Spleen (tissue), 11 donors: ENCODE data around the gene PAXX. TPM values are rescaled to one million over a fixed set of nuclear protein-coding genes. Genes with fewer than 3 reads are reported as not detected.

Experiments
- DNase-seq: peaks from one replicate; pipeline ENCODE4 v3.0.0-alpha.2; 2020
- H3K27ac ChIP-seq, 8 donors: fragments of 200-600 bp; sonication (generic) in 7 of 8; 1 replicate in 4 of 8; 2 replicates in 4 of 8; pipeline versions ENCODE4 v1.5.0 to v1.8.0; 2016 to 2021; ENCODE audit warnings: inconsistent platforms in 4 of 8, mild to moderate bottlenecking in 4 of 8, moderate library complexity in 1 of 8
- H3K27me3 ChIP-seq, 7 donors: fragments of 200-600 bp; sonication (generic) in 6 of 7; replicated peaks in 1 of 7; 1 replicate in 4 of 7; 2 replicates in 3 of 7; pipeline versions ENCODE4 v1.5.0 to v1.8.0; 2016 to 2021; ENCODE audit warnings: inconsistent platforms in 3 of 7, mild to moderate bottlenecking in 1 of 7
- H3K36me3 ChIP-seq, 6 donors: fragments of 200-600 bp; sonication (generic) in 5 of 6; 1 replicate in 4 of 6; 2 replicates in 2 of 6; pipeline versions ENCODE4 v1.5.0 to v1.8.0; 2016 to 2021; ENCODE audit warnings: inconsistent platforms in 2 of 6
- H3K4me1 ChIP-seq, 6 donors: fragments of 200-600 bp; sonication (generic) in 5 of 6; 1 replicate in 3 of 6; 2 replicates in 3 of 6; pipeline versions ENCODE4 v1.5.0 to v1.8.0; 2016 to 2021; ENCODE audit warnings: inconsistent platforms in 3 of 6
- H3K4me3 ChIP-seq, 8 donors: fragments of 200-600 bp; sonication (generic) in 7 of 8; 1 replicate in 4 of 8; 2 replicates in 4 of 8; pipeline versions ENCODE4 v1.5.0 to v1.8.0; 2016 to 2021; ENCODE audit warnings: inconsistent platforms in 4 of 8, mild to moderate bottlenecking in 4 of 8, moderate library complexity in 2 of 8
- H3K9me3 ChIP-seq, 8 donors: fragments of 200-600 bp; sonication (generic) in 7 of 8; 1 replicate in 4 of 8; 2 replicates in 4 of 8; pipeline versions ENCODE4 v1.5.0 to v1.8.0; 2016 to 2021; ENCODE audit warnings: inconsistent platforms in 4 of 8
- CTCF ChIP-seq, 11 experiments: fragments of 200-600 bp in 7 of 11; fragments of 450-650 bp in 4 of 11; sonication (generic) in 4 of 11; IDR thresholded peaks in 8 of 11; conservative IDR thresholded peaks in 3 of 11; 1 replicate in 7 of 11; 2 replicates in 4 of 11; pipeline versions ENCODE4 v1.4.0 to v1.8.0; 2016 to 2021; ENCODE audit warnings: antibody characterized with exemption in 11 of 11, inconsistent platforms in 4 of 11, mild to moderate bottlenecking in 1 of 11
- POLR2A ChIP-seq, 3 donors: fragments of 450-650 bp; IDR thresholded peaks; one replicate each; pipeline ENCODE4 v1.5.1; 2017; ENCODE audit warnings: antibody characterized with exemption in 3 of 3, mild to moderate bottlenecking in 1 of 3
- POLR2AphosphoS5 ChIP-seq, 3 donors: sonication (generic); formaldehyde crosslinking; IDR thresholded peaks; one replicate each; pipeline ENCODE4 v1.5.1; 2017; ENCODE audit warnings: antibody characterized with exemption in 3 of 3
- WGBS, 5 donors: extraction: QIAGEN DNeasy Blood & Tissue Kit in 3 of 5; methylation state at CpG; one replicate each; pipeline versions ENCODE4 v1.1.5 to v1.1.7; 2013 to 2018; 5-methylcytosine and 5-hydroxymethylcytosine counted together
- intact Hi-C: fragments of 100-400 bp; cut with DNase I; formaldehyde crosslinking; loops from one replicate; pipeline ENCODE4 v1.15.0; 2023; ENCODE audit warnings: low total_unique reads
- polyA plus RNA-seq, 3 donors: library from polyadenylated mRNA; stranded (reverse); fragments of 200-250 nt; gene quantifications; one replicate each; pipeline ENCODE4 v1.2.1, GENCODE V29; 2013
- total RNA-seq, 7 donors: library from RNA; depleted of rRNA in 3 of 7; stranded (reverse); fragments of >200 nt in 3 of 7; fragmentation: NEBNext Ultra II Directional in 4 of 7; extraction: Animal tissue kit (Norgen Biotek cat#: 25700) in 4 of 7; gene quantifications; one replicate each; pipeline versions ENCODE4 v1.1.0 to v1.2.1, GENCODE V29; 2016 to 2021
- donor health status: healthy with polysubstance abuse.
- donor health status: DM: no; HTN: no; CAD: no; lungs with moderate emphysema.
- donor health status: DM: no; HTN: no; CAD: no.
- donor health status: Bipolar disorder and iron deficiency.
- donor health status: healthy.
- donor health status: DM: no; HTN: no; CAD: no.
- donor health status: DM: yes; HTN: yes; CAD: no.

Gene PAXX
- total and polyA plus RNA-seq, 10 donors = 51.3 to 264 (median 66.2) TPM

- no peak for DNase-seq
- H3K4me3 ChIP-seq = no peak overlapping the region
- intact Hi-C loops = no loop called here
- WGBS, 5 donors = 77 to 87% (median 80%) methylated on average over 16 of the region's 16 CpGs
- no peaks in the 10 kb centered on the region for H3K9me3 ChIP-seq
- no peak for TF ChIP-seq POLR2A (IDR thresholded peaks at IDR 0.05)
- TF ChIP-seq POLR2AphosphoS5 (IDR thresholded peaks at IDR 0.05) = peak in 1 of 3 donors; percentile 4
- H3K27me3 ChIP-seq = peaks cover 5 to 85% (median 32%) of the 10 kb centered on the region in 7 donors
- H3K4me1 ChIP-seq = peaks cover 11 to 79% (median 59%) of the 10 kb centered on the region in 6 donors
- peak overlapping the region in 5 of 8 donors; percentile 38 to 84 (median 56) for H3K27ac ChIP-seq
- H3K36me3 ChIP-seq = no peaks in the 10 kb centered on the region
These were observed 11.3 kb upstream of the PAXX start for GRCh38 chr9:136980669-136981478.

- Histone ChIP-seq H3K4me3 (no peak overlapping the region), H3K4me1 (peaks cover 7 to 73% (median 52%) of the 10 kb centered on the region in 6 donors), H3K9me3 (no peaks in the 10 kb centered on the region), H3K27me3 (peaks cover 5 to 85% (median 35%) of the 10 kb centered on the region in 7 donors), H3K36me3 (no peaks in the 10 kb centered on the region), H3K27ac (peak overlapping the region in 5 of 8 donors; percentile 38 to 84 (median 56))
- TF ChIP-seq CTCF (IDR thresholded peaks at IDR 0.05 in 8 of 11, conservative IDR thresholded peaks at IDR 0.05 in 3 of 11) = no peak
- no peak for TF ChIP-seq POLR2A (IDR thresholded peaks at IDR 0.05)
- peak in 2 of 3 donors; percentile 35 to 43 for TF ChIP-seq POLR2AphosphoS5 (IDR thresholded peaks at IDR 0.05)
- DNase-seq = no peak
- intact Hi-C loops = no loop called here
- WGBS, 5 donors = 55 to 76% (median 67%) methylated on average over 10 to 17 of the region's 17 CpGs
These were observed 10.5 kb upstream of the PAXX start for GRCh38 chr9:136981588-136982231.

GRCh38 chr9:136982232-136983051 is 9.8 kb upstream of the PAXX start, which contains the start of gene LCNL1:
Gene LCNL1 (plus strand): TSS chr9:136982993. CDS start chr9:136983587, 594 bp downstream.
- Histone ChIP-seq H3K36me3 (no peaks in the 10 kb centered on the region), H3K4me1 (peaks cover under 1 to 66% (median 45%) of the 10 kb centered on the region in 6 donors), H3K4me3 (no peak within 1 kb of the TSS), H3K27ac (peak within 1 kb of the TSS in 4 of 8 donors; percentile 38 to 84 (median 60)), H3K27me3 (peaks cover 5 to 85% (median 34%) of the 10 kb centered on the region in 7 donors), H3K9me3 (no peaks in the 10 kb centered on the region)
- no peak for DNase-seq
- intact Hi-C loops = no loop called here
- WGBS, 5 donors = 75 to 85% (median 80%) methylated on average over 9 to 18 of the region's 18 CpGs
- TF ChIP-seq POLR2A (IDR thresholded peaks at IDR 0.05) (no peak), POLR2AphosphoS5 (IDR thresholded peaks at IDR 0.05) (peak in 2 of 3 donors; percentile 35 to 39)

GRCh38 chr9:136983167-136983566 is 9.1 kb upstream of the PAXX start:
- no peak overlapping the region for H3K4me3 ChIP-seq
- H3K36me3 ChIP-seq = no peaks in the 10 kb centered on the region
- intact Hi-C loops = no loop called here
- peaks cover 0 to 58% (median 38%) of the 10 kb centered on the region in 6 donors for H3K4me1 ChIP-seq
- no peak overlapping the region for H3K27ac ChIP-seq
- H3K27me3 ChIP-seq = peaks cover 5 to 78% (median 26%) of the 10 kb centered on the region in 7 donors
- 53 to 85% (median 63%) methylated on average over 3 to 9 of the region's 9 CpGs for WGBS, 5 donors
- H3K9me3 ChIP-seq = no peaks in the 10 kb centered on the region
- TF ChIP-seq POLR2AphosphoS5 (IDR thresholded peaks at IDR 0.05) = peak in 2 of 3 donors; percentile 27 to 29
- TF ChIP-seq CTCF (IDR thresholded peaks at IDR 0.05 in 8 of 11, conservative IDR thresholded peaks at IDR 0.05 in 3 of 11) = no peak
- no peak for DNase-seq
